Gastrocnemius medialis (tissue), 4 donors: Measurements from ENCODE around the gene PPEF1.

ENCODE experiments used
- POLR2A ChIP-seq, 2 donors: fragments of 450-650 bp; IDR thresholded peaks; one replicate each; pipeline ENCODE4 v1.6.1; 2017; ENCODE audit warnings: antibody characterized with exemption in 2 of 2, mild to moderate bottlenecking in 2 of 2, moderate library complexity in 2 of 2
- TF ChIP-seq, protein P1 (sequence below), 5 experiments: fragments of 450-650 bp in 3 of 5; fragments of 200-600 bp in 2 of 5; sonication (generic) in 2 of 5; IDR thresholded peaks in 4 of 5; conservative IDR thresholded peaks in 1 of 5; 1 replicate in 4 of 5; 2 replicates in 1 of 5; pipeline ENCODE4 v1.5.1; 2016 to 2019; ENCODE audit warnings: antibody characterized with exemption in 5 of 5, mild to moderate bottlenecking in 3 of 5, moderate library complexity in 3 of 5

DNA sequence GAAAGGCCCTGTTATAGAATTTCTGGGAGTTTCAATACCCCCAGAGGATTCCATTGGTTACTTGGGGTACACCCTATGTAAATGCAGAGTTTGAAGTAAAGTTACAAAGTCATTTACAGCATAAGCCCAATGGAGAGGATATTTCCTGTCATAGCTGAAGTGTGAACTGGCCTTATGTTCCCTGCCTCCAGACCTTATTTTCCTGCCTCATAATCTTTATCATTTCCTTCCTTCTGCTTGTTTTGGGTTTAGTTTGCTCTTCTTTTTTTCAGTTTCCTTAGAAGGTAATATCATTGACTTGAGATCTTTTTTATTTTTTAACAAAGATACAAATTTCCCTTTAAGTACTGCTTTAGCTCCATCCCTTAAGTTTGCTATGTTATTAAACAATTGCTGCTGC, 85.4 kb downstream of the PPEF1 start:
- TF ChIP-seq, protein P1, sequence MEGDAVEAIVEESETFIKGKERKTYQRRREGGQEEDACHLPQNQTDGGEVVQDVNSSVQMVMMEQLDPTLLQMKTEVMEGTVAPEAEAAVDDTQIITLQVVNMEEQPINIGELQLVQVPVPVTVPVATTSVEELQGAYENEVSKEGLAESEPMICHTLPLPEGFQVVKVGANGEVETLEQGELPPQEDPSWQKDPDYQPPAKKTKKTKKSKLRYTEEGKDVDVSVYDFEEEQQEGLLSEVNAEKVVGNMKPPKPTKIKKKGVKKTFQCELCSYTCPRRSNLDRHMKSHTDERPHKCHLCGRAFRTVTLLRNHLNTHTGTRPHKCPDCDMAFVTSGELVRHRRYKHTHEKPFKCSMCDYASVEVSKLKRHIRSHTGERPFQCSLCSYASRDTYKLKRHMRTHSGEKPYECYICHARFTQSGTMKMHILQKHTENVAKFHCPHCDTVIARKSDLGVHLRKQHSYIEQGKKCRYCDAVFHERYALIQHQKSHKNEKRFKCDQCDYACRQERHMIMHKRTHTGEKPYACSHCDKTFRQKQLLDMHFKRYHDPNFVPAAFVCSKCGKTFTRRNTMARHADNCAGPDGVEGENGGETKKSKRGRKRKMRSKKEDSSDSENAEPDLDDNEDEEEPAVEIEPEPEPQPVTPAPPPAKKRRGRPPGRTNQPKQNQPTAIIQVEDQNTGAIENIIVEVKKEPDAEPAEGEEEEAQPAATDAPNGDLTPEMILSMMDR (IDR thresholded peaks at IDR 0.05 in 4 of 5, conservative IDR thresholded peaks at IDR 0.05 in 1 of 5): no peak
- no peak for TF ChIP-seq POLR2A (IDR thresholded peaks at IDR 0.05)
